ENCODE results near the gene ITGB8. TPM values are rescaled to one million over a fixed set of nuclear protein-coding genes. Genes with fewer than 3 reads are reported as not detected.
"Not testable (repeated sequence)": the region's sequence is repeated elsewhere in the genome, so short reads cannot be mapped to it uniquely, and the experiment has no call there.

The ITGB8 gene
- total RNA-seq, 2 donors from 2014 or later, result 9.5 to 11.9 TPM

DNA sequence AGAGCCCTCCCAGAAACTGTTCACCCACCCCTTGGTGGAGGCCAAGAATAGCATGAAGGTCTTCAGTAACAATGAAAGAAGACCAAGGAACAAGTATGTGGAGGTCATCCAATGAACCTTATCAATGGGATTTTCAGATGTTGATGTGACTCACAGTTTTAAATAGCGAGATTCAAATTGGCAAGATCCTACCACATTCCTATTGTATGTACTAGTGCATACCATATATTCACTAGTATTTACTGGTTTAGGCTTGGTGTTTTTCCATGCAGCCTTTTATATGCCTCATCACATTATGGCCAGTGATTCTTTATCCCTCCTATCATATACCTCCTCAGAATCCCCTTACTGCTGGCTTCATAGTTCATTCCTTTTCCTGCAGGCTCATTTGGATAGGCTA is 54.4 kb downstream of the ITGB8 start:
- Histone ChIP-seq H3K36me3 (no peaks in the 10 kb centered on the region), H3K4me3 (no peak overlapping the region), H3K4me1 (ENCODE audit: control insufficient read depth in 1 of 2, low read depth in 2 of 2) (no peaks in the 10 kb centered on the region), H3K27me3 (replicated peaks; ENCODE audit: insufficient read depth) (no peaks in the 10 kb centered on the region), H3K27ac (no peak overlapping the region), H3K9me3 (no peaks in the 10 kb centered on the region)
- TF ChIP-seq, protein P1, sequence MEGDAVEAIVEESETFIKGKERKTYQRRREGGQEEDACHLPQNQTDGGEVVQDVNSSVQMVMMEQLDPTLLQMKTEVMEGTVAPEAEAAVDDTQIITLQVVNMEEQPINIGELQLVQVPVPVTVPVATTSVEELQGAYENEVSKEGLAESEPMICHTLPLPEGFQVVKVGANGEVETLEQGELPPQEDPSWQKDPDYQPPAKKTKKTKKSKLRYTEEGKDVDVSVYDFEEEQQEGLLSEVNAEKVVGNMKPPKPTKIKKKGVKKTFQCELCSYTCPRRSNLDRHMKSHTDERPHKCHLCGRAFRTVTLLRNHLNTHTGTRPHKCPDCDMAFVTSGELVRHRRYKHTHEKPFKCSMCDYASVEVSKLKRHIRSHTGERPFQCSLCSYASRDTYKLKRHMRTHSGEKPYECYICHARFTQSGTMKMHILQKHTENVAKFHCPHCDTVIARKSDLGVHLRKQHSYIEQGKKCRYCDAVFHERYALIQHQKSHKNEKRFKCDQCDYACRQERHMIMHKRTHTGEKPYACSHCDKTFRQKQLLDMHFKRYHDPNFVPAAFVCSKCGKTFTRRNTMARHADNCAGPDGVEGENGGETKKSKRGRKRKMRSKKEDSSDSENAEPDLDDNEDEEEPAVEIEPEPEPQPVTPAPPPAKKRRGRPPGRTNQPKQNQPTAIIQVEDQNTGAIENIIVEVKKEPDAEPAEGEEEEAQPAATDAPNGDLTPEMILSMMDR (IDR thresholded peaks at IDR 0.05), result no peak
- ATAC-seq (ENCODE audit: insufficient number of reproducible peaks, low FRiP score, low read depth) (no peak), DNase-seq (ENCODE audit: low spot score) (no peak)

- H3K36me3 ChIP-seq, result no peaks in the 10 kb centered on the region
- DNase-seq (ENCODE audit: low spot score) (no peak), ATAC-seq (ENCODE audit: insufficient number of reproducible peaks, low FRiP score, low read depth) (no peak)
- no peak overlapping the region for H3K4me3 ChIP-seq
- TF ChIP-seq, protein P1 (IDR thresholded peaks at IDR 0.05), result no peak
- peaks cover 3 to 7% of the 10 kb centered on the region in 2 donors for H3K4me1 ChIP-seq (ENCODE audit: control insufficient read depth in 1 of 2, low read depth in 2 of 2)
- H3K9me3 ChIP-seq, result no peaks in the 10 kb centered on the region
- H3K27me3 ChIP-seq (replicated peaks; ENCODE audit: insufficient read depth), result no peaks in the 10 kb centered on the region
- no peak overlapping the region for H3K27ac ChIP-seq
Observed at GRCh38 chr7:20388084-20388483, 57.4 kb downstream of the ITGB8 start.

DNA sequence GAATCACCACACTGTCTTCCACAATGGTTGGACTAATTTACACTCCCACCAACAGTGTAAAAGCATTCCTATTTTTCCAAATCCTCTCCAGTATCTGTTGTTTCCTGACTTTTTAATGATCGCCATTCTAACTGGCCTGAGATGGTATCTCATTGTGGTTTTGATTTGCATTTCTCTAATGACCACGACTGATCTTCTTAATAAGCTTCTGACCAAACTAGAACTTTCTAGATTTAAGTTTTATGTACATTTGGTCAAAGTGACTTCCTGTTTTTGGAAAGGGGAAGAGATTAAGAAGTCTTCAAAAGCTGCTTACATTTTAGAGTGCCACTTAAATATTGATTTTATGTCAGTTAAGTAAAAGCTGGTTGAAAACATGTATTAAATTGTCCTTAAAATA is 58.5 kb downstream of the ITGB8 start:
- not testable (repeated sequence) for DNase-seq (ENCODE audit: low spot score); H3K27ac ChIP-seq

DNA sequence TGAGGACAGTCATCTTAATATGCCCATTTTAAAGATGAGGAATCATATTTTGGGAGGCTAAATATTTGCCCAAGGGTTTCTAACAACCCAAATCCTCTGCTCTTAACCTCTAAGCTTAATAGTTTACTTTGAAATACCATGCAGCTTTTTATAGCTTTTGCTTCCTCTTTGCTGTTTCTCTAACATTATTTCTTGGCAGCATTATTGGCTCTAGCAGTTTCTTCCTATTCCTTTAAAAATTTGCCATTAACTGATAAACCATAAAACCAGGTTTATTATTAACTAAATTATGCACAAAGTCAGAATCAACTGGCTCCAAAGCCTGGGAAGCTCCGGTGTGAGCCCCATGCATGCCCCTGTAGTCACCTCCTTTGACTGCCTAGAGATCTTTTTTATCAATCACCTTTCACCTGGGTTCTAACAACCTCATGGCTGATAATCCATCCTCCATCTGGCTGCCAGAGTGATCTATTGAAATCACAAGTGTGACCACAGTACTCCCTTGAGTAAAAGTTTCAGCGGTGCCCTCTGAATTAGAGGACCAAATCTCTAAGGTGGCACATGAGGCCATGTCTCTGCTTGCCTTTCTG is 62.4 kb downstream of the ITGB8 start:
- Histone ChIP-seq H3K36me3 (no peaks in the 10 kb centered on the region), H3K4me1 (ENCODE audit: control insufficient read depth in 1 of 2, low read depth in 2 of 2) (peaks cover 4 to 13% of the 10 kb centered on the region in 2 donors), H3K9me3 (no peaks in the 10 kb centered on the region), H3K4me3 (no peak overlapping the region), H3K27me3 (replicated peaks; ENCODE audit: insufficient read depth) (no peaks in the 10 kb centered on the region), H3K27ac (no peak overlapping the region)
- TF ChIP-seq, protein P1 (IDR thresholded peaks at IDR 0.05), result no peak
- no peak for DNase-seq (ENCODE audit: low spot score)
- ATAC-seq (ENCODE audit: insufficient number of reproducible peaks, low FRiP score, low read depth), result no peak

More for the DNA sequence above, 58.5 kb downstream of the ITGB8 start:
- not testable (repeated sequence) for H3K27me3 ChIP-seq (replicated peaks; ENCODE audit: insufficient read depth); H3K4me3 ChIP-seq; H3K9me3 ChIP-seq; H3K36me3 ChIP-seq; ATAC-seq (ENCODE audit: insufficient number of reproducible peaks, low FRiP score, low read depth)
- peaks cover 4 to 13% of the 10 kb centered on the region in 2 donors for H3K4me1 ChIP-seq (ENCODE audit: control insufficient read depth in 1 of 2, low read depth in 2 of 2)

DNA sequence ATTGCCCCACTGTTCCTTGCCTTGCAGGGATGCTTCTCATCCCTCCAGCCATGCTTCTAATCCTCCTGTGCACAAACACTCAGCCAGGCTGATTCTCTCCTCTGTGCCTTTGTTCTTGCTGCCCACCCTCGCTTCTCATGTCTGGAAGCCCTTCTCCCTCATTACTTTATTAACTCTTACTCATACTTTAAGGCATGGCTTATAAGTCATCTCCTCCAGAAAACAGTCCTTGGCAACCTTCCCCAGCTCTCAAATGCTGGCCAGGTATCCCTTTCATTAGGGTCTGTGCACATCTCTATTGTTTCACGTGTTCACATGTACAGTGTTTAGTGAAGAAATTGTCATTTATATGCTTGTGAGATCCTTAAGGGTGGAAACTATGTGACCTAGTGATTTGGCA is 62.9 kb downstream of the ITGB8 start:
- Histone ChIP-seq H3K4me3 (no peak overlapping the region), H3K4me1 (ENCODE audit: control insufficient read depth in 1 of 2, low read depth in 2 of 2) (peaks cover 4 to 13% of the 10 kb centered on the region in 2 donors), H3K9me3 (no peaks in the 10 kb centered on the region), H3K27me3 (replicated peaks; ENCODE audit: insufficient read depth) (no peaks in the 10 kb centered on the region), H3K27ac (no peak overlapping the region), H3K36me3 (no peaks in the 10 kb centered on the region)
- TF ChIP-seq, protein P1 (IDR thresholded peaks at IDR 0.05), result no peak
- no peak for DNase-seq (ENCODE audit: low spot score)
- ATAC-seq (ENCODE audit: insufficient number of reproducible peaks, low FRiP score, low read depth), result no peak

DNA sequence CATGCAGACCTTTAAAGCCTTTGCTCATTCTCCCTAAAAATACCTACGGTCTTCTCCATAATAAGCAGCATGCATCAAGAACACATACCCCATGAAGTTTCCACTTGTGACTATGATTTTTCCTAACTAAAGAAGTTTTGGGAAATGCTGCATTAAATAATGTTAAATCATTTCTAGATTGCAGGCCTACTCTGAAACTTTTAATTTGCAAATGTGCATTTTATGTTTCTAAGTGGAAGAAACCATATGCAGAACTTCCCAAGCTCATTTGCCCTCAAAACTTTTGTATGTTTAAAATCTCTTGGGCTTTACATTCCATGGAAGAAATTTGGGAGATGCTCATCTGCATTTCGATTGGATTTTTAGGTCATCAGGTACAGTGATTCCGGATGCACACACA is 63.6 kb downstream of the ITGB8 start:
- Histone ChIP-seq H3K4me3 (no peak overlapping the region), H3K4me1 (ENCODE audit: control insufficient read depth in 1 of 2, low read depth in 2 of 2) (peaks cover 4 to 13% of the 10 kb centered on the region in 2 donors)

More for the DNA sequence above, 63.6 kb downstream of the ITGB8 start:
- Histone ChIP-seq H3K9me3 (no peaks in the 10 kb centered on the region), H3K27me3 (replicated peaks; ENCODE audit: insufficient read depth) (no peaks in the 10 kb centered on the region), H3K36me3 (no peaks in the 10 kb centered on the region), H3K27ac (no peak overlapping the region)
- TF ChIP-seq, protein P1 (IDR thresholded peaks at IDR 0.05), result no peak
- no peak for ATAC-seq (ENCODE audit: insufficient number of reproducible peaks, low FRiP score, low read depth)
- DNase-seq (ENCODE audit: low spot score), result no peak

Data from thoracic aorta (tissue), 2 donors.